ENCODE results near the gene NFKBIE.

Gene NFKBIE

DNA sequence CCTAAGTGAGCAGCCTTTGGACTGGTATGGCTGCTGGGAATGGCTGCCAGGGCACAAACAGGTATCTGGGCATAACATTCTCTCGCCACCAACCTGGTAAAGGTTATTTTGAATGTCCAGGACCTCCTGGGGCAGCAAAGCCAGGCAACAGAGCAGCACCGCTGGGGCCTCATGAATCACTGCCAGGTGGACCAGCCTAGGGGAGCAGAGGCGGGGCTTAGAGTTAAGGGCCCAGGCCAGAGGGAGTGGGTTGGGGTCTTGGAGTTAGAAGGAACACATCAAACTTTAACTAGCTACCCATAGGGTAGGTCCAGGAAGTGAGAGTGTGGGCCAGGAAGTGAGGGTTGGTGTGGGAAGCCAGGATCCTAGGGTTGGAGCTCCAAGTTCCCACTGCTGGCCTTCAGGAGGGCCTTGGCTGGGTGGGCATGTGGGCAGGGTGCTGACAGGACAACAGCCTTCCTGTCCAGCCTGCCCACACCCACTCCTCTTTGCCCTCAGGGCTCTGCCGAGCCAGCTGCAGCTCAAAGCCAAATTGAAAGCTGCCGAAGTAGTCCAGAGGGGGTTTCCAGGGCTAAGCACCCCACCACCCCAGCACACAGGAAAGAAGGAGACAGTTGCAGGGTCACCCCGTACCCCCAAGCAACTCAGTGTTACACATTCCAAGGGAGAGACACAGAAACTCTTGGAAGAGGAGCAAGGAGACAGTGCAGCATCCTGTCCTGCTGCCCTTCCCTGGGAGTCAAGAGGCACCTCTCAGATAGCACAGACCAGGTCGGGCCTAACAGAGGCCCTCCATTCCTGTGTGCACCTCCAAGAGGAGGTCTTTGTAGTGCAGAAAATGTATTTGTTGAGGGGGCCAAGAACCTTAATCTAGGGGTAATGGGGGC is 2.6 kb downstream of the NFKBIE start:
- DNase-seq (ENCODE audit: low read depth, low spot score) = no peak
- no peak overlapping the region for H3K27ac ChIP-seq

DNA sequence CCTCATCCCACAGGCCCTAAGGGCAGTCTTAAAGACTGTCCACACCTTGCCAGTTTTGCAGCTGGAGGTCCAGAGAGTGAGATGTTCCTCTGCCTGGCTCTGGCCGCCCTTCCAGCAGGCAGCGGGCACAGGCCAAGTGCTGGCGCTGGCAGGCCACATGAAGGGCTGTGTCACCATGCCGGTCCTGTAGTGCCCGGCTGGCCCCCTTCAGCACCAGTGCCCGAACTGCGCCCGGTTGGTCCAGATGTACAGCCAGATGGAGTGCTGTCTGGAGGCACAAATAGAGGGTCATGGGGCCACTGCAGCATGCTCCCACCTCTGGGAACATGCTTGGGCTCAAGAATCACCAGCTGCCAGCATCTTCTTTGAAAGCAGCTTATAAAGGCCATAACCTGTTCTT is 3.8 kb downstream of the NFKBIE start:
- DNase-seq (ENCODE audit: low read depth, low spot score) = no peak
- H3K27ac ChIP-seq = no peak overlapping the region

DNA sequence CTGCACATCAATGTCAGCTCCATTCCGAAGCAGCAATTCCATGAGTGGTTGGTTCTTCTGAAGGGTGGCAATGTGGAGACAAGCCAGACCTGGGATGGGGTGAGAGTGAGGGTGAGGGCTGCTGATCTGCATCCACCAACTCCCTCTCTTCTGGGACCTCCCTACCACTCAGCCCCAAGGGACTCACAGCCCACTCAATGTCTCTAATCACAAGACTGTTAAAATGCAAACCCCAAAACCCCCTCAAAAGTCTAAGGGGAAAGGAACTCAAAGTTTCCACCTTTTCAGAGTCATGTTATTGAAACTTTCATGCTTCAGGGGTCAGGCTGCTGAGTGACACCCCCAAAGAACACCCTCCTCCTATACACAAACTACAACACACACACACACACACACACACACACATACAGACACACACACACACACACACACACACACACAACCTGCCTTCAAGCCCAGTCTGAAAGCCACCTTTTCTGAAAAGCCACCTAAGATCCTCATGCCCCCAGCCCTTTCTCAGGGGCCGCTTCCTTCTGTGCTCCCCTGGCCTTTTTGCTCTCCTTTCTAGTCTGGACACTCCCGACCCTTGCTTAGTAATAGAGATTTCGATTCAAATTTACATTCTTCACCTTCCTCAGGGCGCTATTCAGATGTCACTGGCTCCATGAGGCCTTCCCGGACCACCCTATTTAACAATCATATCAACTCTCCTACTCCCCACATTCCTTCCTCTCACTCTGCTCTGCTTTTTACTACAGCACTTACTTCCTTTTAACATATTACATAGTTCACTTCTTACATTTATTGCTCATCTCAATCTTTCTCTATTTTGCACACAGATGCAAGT is 4.7 kb downstream of the NFKBIE start:
- no peak overlapping the region for H3K27ac ChIP-seq
- DNase-seq (ENCODE audit: low read depth, low spot score) = no peak

DNA sequence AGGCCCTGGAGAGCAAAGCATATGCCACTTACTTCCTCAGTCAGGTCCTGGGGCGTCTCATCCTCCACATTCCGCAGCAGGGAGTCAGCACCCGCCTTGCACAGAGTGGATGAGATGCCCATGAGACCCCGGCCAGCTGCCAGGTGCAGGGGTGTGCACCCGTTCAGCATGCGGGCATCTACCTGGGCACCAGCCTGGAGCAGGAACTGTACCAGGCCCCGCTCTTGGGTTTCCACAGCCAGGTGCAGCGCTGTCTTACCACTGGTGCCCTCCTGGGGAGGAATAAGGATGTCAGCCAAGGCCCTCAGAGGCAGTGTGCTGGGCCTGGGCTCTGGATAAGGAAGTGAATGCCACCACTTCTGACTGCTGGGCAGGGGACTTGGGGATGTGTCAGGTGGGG is 5.3 kb downstream of the NFKBIE start:
- no peak for DNase-seq (ENCODE audit: low read depth, low spot score)
- H3K27ac ChIP-seq = no peak overlapping the region

DNA sequence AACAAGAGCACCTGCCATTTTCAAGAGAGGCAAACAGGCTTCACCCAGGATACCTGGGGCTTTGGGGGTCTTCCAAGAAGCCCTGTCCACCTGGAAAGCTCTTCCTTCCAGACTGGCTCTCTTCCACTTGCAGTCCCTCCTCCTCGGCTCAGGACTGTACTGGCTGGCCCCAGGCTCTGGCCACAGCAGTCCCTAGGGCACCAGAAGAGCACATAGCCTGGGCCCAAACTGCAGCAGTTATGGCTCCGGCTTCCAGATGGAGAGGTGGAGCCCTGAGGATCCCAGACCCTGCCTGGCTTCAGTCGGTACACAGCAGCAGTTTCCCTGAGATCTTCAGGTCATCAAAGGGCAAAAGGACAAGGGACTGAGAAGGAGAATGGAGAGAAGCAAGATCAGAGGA is 6.4 kb downstream of the NFKBIE start:
- DNase-seq (ENCODE audit: low read depth, low spot score) = no peak
- no peak overlapping the region for H3K27ac ChIP-seq

DNA sequence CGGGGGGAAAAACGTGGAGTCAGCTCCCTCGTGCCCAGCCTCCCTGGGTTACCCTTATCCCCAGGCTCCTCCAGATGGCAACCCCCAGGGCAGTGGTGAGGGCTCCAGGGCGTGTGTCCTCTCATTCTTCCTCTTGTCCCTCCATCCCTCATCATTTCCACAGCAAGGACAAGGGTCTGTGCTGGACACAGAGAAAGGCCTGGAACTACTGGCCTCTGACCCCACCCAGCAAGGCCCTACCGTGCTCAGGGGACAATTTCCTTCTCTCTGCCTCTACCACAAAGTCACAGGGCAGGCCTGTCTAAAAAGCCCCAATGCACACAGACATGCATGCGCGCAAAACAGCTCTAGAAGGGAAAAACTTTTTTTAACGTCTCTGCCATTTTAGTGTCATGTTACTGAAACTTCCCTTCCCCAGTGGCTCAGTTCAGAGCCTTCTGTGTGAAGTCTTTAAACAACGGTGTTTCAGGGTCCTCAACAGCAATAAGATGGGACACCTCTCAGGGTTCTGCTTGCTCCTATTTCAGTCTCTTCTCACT is 7.0 kb downstream of the NFKBIE start:
- DNase-seq (ENCODE audit: low read depth, low spot score) = no peak
- H3K27ac ChIP-seq = no peak overlapping the region

DNA sequence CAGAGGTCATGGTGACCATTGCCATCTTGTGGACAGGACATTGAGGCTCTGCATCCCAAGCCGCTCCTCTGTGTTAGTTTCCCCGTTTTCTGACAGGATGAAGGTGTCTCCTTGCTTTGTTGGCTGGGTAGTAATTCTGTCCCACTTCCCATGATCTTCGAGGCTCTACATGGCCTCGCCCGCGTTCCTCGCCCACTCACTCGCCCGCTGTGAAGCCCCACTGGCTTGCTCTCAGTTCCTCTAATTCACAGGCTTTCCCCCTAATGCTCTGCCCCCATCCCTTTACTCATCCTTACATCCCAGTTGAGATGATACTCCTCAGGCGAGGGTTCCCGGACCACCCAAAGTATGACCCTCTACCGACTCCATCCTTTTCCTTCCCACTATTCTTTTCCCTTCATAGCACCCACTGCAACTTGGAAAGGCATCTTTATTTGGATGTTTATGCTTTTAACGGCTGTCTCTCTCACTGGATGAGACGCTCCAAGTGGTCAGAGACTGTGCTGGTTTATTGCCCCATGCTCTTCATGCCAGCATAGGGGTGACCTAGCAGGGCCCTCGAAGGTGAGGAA is 7.5 kb downstream of the NFKBIE start:
- peak overlapping the region; percentile 81 for H3K27ac ChIP-seq
- DNase-seq (ENCODE audit: low read depth, low spot score) = no peak

DNA sequence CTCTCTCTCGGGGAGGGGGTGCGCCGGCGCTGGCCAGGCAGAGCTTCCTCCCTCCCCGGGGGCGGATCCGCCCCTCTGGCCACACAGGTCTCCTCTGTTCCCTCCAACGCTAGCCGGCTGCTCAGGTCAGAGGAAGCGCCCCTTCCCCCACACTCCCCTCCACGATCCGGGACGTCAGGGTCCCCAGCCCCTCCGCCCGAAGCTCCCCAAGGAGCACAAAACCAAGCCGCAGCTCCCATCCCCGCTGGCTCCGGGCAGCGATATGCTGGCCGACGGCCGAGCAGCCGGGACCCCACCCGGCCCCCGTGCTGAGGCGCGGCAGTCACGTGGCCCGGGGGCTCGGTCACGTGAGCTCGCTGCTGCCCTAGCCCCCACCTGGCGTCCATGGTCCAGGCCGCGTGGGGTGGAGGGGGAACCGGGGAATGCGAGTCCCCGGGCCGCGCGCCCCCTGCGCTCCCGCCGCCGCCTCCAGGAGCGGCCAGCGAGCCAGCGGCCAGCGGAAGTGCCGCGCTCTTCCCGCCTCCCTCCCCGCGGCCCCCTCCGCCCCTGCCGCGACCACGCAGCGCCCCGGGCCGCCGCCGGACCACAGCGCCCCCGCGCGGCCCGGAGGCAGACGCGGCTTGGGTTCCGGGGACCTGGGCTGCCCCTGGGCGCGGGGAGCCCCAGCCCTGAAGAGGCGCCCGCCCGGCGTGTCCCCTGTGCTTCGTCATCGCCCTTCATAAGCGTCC is 8.2 kb downstream of the NFKBIE start, which contains the start of gene SLC35B2:
SLC35B2 (minus strand) TSS at position 504 of the 728 bp plus-strand sequence; CDS start at position 386, 118 bp downstream.
- DNase-seq (ENCODE audit: low read depth, low spot score) = no peak
- peak within 1 kb of the TSS; percentile 81 for H3K27ac ChIP-seq

DNA sequence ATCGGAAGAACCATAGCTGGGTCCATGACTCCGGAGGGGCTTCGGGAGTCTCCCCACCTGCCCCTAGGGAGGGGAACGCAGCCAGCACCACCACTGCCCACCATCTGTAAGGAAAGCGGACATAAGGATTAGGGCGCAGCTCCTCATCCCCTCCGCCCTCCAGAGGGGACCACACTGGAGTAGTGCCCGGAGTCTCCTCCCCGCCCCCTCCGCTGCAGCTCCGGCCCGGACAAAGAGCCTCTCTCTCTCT is 8.7 kb downstream of the NFKBIE start:
- peak overlapping the region; percentile 81 for H3K27ac ChIP-seq
- no peak for DNase-seq (ENCODE audit: low read depth, low spot score)

DNA sequence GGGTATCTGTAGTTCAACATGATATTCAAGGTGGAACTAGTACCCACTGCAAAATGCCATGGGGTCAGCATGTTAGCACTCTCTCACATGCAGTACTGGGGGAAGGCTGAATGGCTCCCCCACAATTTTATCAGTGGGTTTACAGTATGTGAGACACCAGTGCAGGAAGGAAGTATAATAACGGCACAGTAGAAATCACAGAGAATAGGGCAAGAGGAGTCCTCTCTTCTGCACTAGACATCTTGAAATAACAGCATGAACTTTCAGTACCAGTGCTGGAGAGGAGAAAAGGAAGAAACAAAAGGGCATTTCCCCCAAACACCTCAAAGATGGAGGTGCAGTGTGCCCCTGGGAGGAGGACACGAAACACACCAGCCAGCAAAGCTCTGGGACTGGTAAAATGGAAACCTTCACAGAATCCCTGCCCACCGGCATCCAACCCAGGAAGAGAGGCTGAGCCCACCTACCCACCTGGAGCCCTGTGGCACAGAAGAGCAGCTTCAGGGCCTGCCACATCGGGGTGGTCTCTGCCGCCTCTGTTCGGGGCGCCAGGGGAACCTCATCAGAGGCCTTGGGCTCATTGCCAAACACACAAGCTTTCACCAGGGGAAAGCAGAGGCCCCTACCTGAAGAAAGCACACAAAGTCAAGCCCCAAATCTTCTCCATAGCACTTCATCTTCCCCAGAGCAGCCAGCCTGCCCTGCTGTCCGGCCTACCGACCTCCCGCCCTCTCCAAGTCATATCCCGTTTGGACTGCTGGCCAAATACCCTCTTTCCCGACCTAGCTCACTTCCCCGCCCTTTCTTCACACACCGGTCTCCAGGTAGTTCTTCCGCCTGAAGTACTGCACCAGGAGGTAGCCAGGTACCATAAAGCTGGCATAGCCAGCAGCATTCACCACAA is 9.2 kb downstream of the NFKBIE start:
- peak overlapping the region; percentile 81 for H3K27ac ChIP-seq
- DNase-seq (ENCODE audit: low read depth, low spot score) = no peak

DNA sequence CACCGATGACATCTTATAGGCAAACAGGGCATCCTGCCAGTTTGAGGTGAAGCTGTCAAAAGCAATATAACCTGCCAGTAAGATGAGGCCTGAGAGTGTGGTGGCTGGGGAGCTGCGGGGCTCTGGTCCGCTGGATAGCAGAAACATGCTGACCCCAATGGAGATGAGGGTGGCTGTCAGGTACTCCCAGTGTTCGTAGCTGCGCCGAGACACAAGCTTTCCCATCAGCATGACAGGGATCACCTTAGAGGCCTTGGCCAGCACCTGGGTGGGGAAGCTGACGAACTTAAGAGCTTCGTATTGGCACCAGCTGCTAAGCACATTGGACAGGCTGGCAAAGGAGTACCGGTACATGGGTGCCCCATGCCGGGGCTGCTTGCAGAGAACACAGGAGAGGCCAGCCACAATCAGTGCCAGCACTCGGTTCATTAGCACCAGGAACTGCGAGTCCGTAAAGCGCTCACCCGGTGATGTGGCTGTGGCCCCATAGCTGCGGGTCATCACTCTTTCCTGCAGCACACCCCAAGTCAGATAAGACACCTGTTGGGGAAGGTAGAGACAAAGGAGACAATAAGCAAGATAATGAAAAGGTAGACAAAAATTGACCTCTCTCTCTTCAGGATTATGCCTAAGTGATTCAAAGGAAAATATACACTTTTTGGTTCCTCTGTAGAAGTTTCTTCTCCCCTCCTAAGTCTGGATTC is 10.1 kb downstream of the NFKBIE start:
- DNase-seq (ENCODE audit: low read depth, low spot score) = no peak
- peak overlapping the region; percentile 81 for H3K27ac ChIP-seq

DNA sequence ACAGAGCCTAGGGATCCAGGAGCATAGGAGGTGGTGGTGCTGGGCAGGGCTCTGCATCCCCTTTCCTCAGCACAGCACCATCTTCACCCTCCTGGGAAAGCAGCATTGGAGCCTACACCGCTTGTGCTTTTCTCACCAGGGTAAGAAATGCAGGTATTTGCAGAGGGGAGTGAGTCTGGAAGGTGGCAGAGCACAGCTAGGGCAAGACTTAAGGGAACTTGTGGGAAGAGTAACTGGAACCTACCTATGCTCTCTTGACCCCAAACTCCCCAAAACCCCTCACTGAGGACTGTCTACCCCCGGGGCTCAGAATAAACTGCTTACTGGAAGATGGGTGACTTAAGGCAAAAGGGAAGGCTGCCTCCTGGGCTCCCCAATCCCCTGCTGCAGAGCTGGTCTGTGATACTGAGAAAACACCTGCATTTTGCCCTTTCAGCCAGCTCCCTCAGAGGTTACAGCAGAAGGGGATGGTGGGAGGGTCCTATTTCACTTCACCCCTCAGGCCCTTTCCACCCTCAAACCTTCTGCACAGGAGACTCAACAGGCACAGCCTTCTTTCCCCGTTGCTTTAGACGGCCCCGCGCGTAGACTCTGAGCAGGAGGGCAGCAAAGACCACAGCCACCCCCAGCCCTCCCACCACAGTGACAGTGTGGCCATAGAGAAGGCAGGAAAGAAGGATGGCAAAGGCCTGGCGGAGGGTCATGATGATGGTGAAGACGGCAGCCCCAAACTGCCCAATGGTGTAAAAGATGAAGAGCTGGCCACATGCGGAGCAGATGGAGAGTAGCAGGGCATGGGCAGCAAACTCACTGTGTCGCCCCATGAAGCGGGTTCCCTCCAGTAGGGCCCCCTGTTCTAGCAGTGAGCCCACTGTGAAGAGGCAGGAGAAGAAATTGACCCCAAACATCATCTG is 10.9 kb downstream of the NFKBIE start:
- H3K27ac ChIP-seq = no peak overlapping the region
- no peak for DNase-seq (ENCODE audit: low read depth, low spot score)

DNA sequence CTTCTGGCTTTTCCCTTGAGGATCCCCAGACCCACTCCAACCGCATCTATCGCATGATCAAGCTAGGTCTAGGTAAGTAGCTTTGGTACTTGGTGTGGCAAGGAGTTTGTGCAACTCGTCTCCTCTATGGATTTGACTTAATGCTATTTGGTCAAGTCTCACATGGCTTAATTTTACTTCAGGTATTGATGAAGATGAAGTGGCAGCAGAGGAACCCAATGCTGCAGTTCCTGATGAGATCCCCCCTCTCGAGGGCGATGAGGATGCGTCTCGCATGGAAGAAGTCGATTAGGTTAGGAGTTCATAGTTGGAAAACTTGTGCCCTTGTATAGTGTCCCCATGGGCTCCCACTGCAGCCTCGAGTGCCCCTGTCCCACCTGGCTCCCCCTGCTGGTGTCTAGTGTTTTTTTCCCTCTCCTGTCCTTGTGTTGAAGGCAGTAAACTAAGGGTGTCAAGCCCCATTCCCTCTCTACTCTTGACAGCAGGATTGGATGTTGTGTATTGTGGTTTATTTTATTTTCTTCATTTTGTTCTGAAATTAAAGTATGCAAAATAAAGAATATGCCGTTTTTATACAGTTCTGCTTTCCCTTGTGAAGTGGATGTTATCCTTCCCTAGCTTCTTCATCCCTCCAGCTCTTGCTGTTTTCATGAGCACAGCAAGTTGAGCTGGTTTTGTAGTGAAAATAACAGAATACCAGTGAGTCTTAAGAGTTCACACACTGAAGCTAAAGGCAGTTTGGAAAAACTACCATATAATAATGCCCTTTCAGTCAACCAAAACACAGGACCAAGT is 11.8 kb downstream of the NFKBIE start:
- no peak overlapping the region for H3K27ac ChIP-seq
- no peak for DNase-seq (ENCODE audit: low read depth, low spot score)

DNA sequence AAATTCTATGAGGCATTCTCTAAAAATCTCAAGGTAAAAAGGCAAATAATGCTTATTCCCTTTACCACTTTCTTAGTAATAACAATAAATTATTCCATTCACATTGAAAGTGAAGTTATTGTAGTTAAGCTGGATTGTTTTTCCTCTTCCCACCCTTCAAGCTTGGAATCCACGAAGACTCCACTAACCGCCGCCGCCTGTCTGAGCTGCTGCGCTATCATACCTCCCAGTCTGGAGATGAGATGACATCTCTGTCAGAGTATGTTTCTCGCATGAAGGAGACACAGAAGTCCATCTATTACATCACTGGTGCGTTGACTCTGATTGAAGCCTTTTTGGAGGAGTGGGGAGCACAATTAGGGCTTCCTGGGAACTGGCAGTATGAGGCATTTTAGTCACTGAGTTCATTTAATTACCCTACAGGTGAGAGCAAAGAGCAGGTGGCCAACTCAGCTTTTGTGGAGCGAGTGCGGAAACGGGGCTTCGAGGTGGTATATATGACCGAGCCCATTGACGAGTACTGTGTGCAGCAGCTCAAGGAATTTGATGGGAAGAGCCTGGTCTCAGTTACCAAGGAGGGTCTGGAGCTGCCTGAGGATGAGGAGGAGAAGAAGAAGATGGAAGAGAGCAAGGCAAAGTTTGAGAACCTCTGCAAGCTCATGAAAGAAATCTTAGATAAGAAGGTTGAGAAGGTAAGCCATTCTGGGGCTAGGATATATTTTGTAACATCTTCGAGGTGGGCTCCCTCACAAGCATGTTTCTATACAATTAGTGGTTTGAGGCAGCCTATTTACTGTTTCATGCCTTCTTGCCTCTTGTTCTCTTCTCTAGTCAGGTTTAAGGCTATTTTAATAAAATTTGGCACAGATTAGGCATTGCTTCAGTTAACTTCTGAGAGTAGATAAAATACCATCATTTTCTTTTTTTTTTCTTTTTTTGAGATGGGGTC is 13.5 kb downstream of the NFKBIE start:
- no peak overlapping the region for H3K27ac ChIP-seq
- no peak for DNase-seq (ENCODE audit: low read depth, low spot score)

DNA sequence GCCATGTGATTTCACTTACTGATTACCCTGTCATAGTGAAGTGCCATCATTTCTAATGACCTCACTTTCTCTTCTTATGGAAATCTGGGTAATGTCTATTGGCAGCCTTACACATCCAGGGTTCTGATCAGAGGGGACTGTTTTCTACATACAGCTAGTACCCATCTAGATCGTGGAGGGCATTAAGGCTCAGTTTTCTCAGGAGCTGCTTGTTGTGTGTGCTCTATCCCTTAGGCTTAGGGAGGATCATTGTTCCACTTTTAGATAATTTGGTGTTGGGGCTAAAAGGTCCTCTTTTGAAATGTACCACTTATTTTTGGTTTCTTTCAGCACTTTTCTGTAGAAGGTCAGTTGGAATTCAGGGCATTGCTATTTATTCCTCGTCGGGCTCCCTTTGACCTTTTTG is 14.6 kb downstream of the NFKBIE start:
- DNase-seq (ENCODE audit: low read depth, low spot score) = no peak
- H3K27ac ChIP-seq = peak overlapping the region; percentile 91
